Upper lobe of left lung (tissue), 6 donors: ENCODE measurements around the gene HIPK1. TPM values are rescaled to one million over a fixed set of nuclear protein-coding genes. Genes with fewer than 3 reads are reported as not detected.

Source experiments
- ATAC-seq, 2 donors: fragments of 200-7000 bp; cut with Tn5 transposase; one replicate each; pipeline ENCODE4 v1.9.1; 2022; ENCODE audit warnings: mild to moderate bottlenecking in 2 of 2, moderate library complexity in 2 of 2; ENCODE audit not compliant: low FRiP score in 2 of 2
- DNase-seq, 2 donors: peaks; one replicate each; pipeline ENCODE4 v3.0.0-alpha.2; 2019 to 2020
- H3K27ac ChIP-seq, 4 donors: fragments of 200-600 bp; sonication (generic); one replicate each; pipeline ENCODE4 v1.5.1; 2016 to 2019
- H3K27me3 ChIP-seq, 4 donors: fragments of 200-600 bp; sonication (generic); one replicate each; pipeline ENCODE4 v1.5.1; 2017 to 2019
- H3K36me3 ChIP-seq, 4 donors: fragments of 200-600 bp; sonication (generic); one replicate each; pipeline ENCODE4 v1.5.1; 2016 to 2019
- H3K4me1 ChIP-seq, 4 donors: fragments of 200-600 bp; sonication (generic); one replicate each; pipeline ENCODE4 v1.5.1; 2018 to 2019
- H3K4me3 ChIP-seq, 4 donors: fragments of 200-600 bp; sonication (generic); one replicate each; pipeline ENCODE4 v1.5.1; 2017 to 2019; ENCODE audit warnings: mild to moderate bottlenecking in 2 of 4, moderate library complexity in 1 of 4
- H3K9me3 ChIP-seq, 4 donors: fragments of 200-600 bp; sonication (generic); one replicate each; pipeline ENCODE4 v1.5.1; 2018 to 2019
- EP300 ChIP-seq, 4 donors: sonication (generic); formaldehyde crosslinking; IDR thresholded peaks; one replicate each; pipeline ENCODE4 v1.5.1; 2017; ENCODE audit warnings: antibody characterized with exemption in 4 of 4, control low read depth in 2 of 4
- POLR2A ChIP-seq, 4 donors: fragments of 450-650 bp; IDR thresholded peaks; one replicate each; pipeline ENCODE4 v1.5.1; 2016 to 2017; ENCODE audit warnings: antibody characterized with exemption in 4 of 4, mild to moderate bottlenecking in 2 of 4
- POLR2AphosphoS5 ChIP-seq, 2 donors: sonication (generic); formaldehyde crosslinking; IDR thresholded peaks; one replicate each; pipeline ENCODE4 v1.5.1; 2017; ENCODE audit warnings: antibody characterized with exemption in 2 of 2
- WGBS, 2 donors: methylation state at CpG; one replicate each; pipeline ENCODE4 v1.1.5; 2017 to 2018; 5-methylcytosine and 5-hydroxymethylcytosine counted together
- total RNA-seq, 6 donors: library from RNA; depleted of rRNA in 4 of 6; stranded (reverse); fragments of >200 nt in 4 of 6; gene quantifications; one replicate each; pipeline versions ENCODE4 v1.1.0 to v1.2.1, GENCODE V29; 2016 to 2021
- TF ChIP-seq, protein P1 (sequence below), 6 experiments: fragments of 450-650 bp in 4 of 6; fragments of 200-600 bp in 2 of 6; sonication (generic) in 2 of 6; IDR thresholded peaks; one replicate each; pipeline ENCODE4 v1.5.1; 2016 to 2019; ENCODE audit warnings: antibody characterized with exemption in 6 of 6
- donor health status: DM: no; HTN: no; CAD: no; lungs with moderate emphysema.
- donor health status: DM: no; HTN: yes; CAD: no; lungs with severe emphysema.

HIPK1 gene
- total RNA-seq, 6 donors from 2014 or later: 31.4 to 85.5 (median 64.0) TPM

GRCh38 chr1:113987259-113987658 lies 58.1 kb downstream of the HIPK1 start:
- Histone ChIP-seq H3K4me1 (peaks cover 21 to 30% (median 24%) of the 10 kb centered on the region in 4 donors), H3K9me3 (no peaks in the 10 kb centered on the region), H3K4me3 (no peak overlapping the region), H3K27ac (no peak overlapping the region), H3K36me3 (no peaks in the 10 kb centered on the region), H3K27me3 (no peaks in the 10 kb centered on the region)
- WGBS, 2 donors: 72 to 92% methylated on average over 5 of the region's 5 CpGs
- TF ChIP-seq POLR2A (IDR thresholded peaks at IDR 0.05): no peak
- TF ChIP-seq, protein P1, sequence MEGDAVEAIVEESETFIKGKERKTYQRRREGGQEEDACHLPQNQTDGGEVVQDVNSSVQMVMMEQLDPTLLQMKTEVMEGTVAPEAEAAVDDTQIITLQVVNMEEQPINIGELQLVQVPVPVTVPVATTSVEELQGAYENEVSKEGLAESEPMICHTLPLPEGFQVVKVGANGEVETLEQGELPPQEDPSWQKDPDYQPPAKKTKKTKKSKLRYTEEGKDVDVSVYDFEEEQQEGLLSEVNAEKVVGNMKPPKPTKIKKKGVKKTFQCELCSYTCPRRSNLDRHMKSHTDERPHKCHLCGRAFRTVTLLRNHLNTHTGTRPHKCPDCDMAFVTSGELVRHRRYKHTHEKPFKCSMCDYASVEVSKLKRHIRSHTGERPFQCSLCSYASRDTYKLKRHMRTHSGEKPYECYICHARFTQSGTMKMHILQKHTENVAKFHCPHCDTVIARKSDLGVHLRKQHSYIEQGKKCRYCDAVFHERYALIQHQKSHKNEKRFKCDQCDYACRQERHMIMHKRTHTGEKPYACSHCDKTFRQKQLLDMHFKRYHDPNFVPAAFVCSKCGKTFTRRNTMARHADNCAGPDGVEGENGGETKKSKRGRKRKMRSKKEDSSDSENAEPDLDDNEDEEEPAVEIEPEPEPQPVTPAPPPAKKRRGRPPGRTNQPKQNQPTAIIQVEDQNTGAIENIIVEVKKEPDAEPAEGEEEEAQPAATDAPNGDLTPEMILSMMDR (IDR thresholded peaks at IDR 0.05): no peak
- no peak for TF ChIP-seq POLR2AphosphoS5 (IDR thresholded peaks at IDR 0.05)
- TF ChIP-seq EP300 (IDR thresholded peaks at IDR 0.05): no peak
- ATAC-seq: no peak
- DNase-seq: no peak

DNA sequence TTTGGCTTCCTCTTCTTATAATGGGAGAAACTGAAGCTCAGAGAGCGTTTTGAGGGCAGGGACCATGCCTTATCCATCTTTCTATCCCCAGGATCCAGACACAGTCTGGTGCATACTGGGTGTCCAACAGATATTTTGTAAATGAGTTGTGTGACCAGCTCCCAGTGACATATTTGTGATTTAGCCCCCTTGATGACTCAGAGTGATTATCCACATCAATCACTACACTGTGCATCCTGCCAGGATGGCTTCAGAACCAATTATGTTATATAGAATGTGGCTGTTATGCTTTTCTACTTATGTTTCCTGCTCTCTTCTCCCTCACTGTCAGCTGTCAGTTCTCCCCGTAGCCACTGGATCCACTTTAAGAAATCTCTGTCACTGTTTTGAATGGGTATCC lies 61.4 kb downstream of the HIPK1 start:
- WGBS, 2 donors: 63 to 93% methylated on average over 2 of the region's 2 CpGs
- Histone ChIP-seq H3K4me1 (no peaks in the 10 kb centered on the region), H3K9me3 (peaks cover 5 to 14% (median 9%) of the 10 kb centered on the region in 4 donors), H3K27me3 (no peaks in the 10 kb centered on the region), H3K27ac (no peak overlapping the region), H3K36me3 (no peaks in the 10 kb centered on the region), H3K4me3 (no peak overlapping the region)
- no peak for TF ChIP-seq POLR2AphosphoS5 (IDR thresholded peaks at IDR 0.05)
- no peak for TF ChIP-seq POLR2A (IDR thresholded peaks at IDR 0.05)
- TF ChIP-seq, protein P1 (IDR thresholded peaks at IDR 0.05): no peak
- TF ChIP-seq EP300 (IDR thresholded peaks at IDR 0.05): no peak
- no peak for DNase-seq
- ATAC-seq: no peak

GRCh38 chr1:113990961-113991360 lies 61.8 kb downstream of the HIPK1 start:
- TF ChIP-seq POLR2A (IDR thresholded peaks at IDR 0.05) (no peak), POLR2AphosphoS5 (IDR thresholded peaks at IDR 0.05) (no peak), EP300 (IDR thresholded peaks at IDR 0.05) (no peak)
- TF ChIP-seq, protein P1 (IDR thresholded peaks at IDR 0.05): no peak
- no peak overlapping the region for H3K4me3 ChIP-seq
- H3K27ac ChIP-seq: no peak overlapping the region
- DNase-seq (no peak), ATAC-seq (no peak)
- peaks cover 6 to 17% (median 12%) of the 10 kb centered on the region in 4 donors for H3K9me3 ChIP-seq
- H3K36me3 ChIP-seq: no peaks in the 10 kb centered on the region
- 84 to 87% methylated on average over 4 of the region's 4 CpGs for WGBS, 2 donors
- no peaks in the 10 kb centered on the region for H3K27me3 ChIP-seq
- H3K4me1 ChIP-seq: no peaks in the 10 kb centered on the region

DNA sequence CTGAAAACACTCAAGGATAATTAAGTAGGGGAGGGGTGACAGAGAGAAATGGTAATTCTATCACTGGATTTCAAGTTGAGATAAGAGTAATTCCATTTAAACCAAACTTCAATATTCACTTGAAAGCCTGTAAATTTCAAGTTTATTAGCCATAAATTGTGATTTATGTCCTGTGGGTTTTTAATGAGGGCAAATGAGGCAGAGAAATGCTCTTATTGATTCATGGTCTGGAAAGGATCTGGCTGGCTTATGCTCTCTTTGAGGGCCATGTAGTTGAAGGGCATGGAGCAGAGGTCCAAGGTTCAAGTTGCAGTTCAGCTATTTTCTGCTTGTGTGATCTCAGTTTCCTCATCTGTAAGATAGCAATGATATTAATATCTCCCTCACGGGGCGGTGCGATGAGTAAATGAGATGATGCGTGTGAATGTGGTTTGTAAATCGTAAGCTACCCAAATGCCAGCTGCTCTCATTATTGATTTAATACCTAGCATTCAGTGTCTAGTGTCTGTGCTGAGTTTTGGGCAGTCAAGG lies 62.4 kb downstream of the HIPK1 start:
- WGBS, 2 donors: 95 to 100% methylated on average over 5 of the region's 5 CpGs
- no peak for TF ChIP-seq POLR2AphosphoS5 (IDR thresholded peaks at IDR 0.05)
- no peak for TF ChIP-seq EP300 (IDR thresholded peaks at IDR 0.05)
- TF ChIP-seq POLR2A (IDR thresholded peaks at IDR 0.05): no peak
- TF ChIP-seq, protein P1 (IDR thresholded peaks at IDR 0.05): no peak
- Histone ChIP-seq H3K36me3 (no peaks in the 10 kb centered on the region), H3K27me3 (no peaks in the 10 kb centered on the region), H3K4me1 (no peaks in the 10 kb centered on the region), H3K27ac (no peak overlapping the region), H3K9me3 (peaks cover 6 to 17% (median 12%) of the 10 kb centered on the region in 4 donors), H3K4me3 (no peak overlapping the region)
- ATAC-seq (no peak), DNase-seq (no peak)

- peaks cover 6 to 17% (median 12%) of the 10 kb centered on the region in 4 donors for H3K9me3 ChIP-seq
- DNase-seq (no peak), ATAC-seq (no peak)
- no peaks in the 10 kb centered on the region for H3K36me3 ChIP-seq
- WGBS, 2 donors: 97% methylated on average over 4 of the region's 5 CpGs; no CpG with 5 or more reads in 1 of the 2 donors
- TF ChIP-seq POLR2A (IDR thresholded peaks at IDR 0.05) (no peak), POLR2AphosphoS5 (IDR thresholded peaks at IDR 0.05) (no peak), EP300 (IDR thresholded peaks at IDR 0.05) (no peak)
- TF ChIP-seq, protein P1 (IDR thresholded peaks at IDR 0.05): no peak
- no peak overlapping the region for H3K4me3 ChIP-seq
- H3K27me3 ChIP-seq: no peaks in the 10 kb centered on the region
- no peak overlapping the region for H3K27ac ChIP-seq
- peaks cover 0 to 2% (median 0%) of the 10 kb centered on the region in 4 donors for H3K4me1 ChIP-seq
Measured at GRCh38 chr1:113993072-113993471, 63.9 kb downstream of the HIPK1 start.
